HG03469 (cell line): ENCODE measurements around the gene CERS6.

Source experiments
- ATAC-seq: cut with Tn5 transposase; IDR thresholded peaks from one replicate; pipeline ENCODE4 v1.9.1; 2021; ENCODE audit warnings: mild to moderate bottlenecking, moderate library complexity, moderate number of reproducible peaks; ENCODE audit not compliant: unreplicated experiment

CERS6 gene

DNA sequence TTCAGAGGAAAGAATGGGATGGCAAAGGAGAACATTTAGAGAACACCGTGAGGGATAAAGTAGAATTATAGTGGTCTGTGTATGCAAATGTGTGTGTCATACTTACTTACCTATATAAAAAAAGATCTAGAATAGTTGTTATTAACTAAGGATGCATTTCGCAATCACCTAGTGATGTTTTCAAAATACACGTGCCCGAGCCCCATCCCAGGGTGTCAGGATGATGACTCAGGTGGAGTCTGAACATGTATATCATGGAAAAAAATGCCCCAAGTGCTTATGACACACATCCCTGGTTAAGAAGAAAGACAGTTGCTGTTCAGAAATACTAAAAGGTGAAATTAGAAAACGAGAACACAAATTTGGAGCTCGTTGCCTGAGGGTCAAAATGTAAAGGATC, 109.0 kb downstream of the CERS6 start:
- no peak for ATAC-seq

DNA sequence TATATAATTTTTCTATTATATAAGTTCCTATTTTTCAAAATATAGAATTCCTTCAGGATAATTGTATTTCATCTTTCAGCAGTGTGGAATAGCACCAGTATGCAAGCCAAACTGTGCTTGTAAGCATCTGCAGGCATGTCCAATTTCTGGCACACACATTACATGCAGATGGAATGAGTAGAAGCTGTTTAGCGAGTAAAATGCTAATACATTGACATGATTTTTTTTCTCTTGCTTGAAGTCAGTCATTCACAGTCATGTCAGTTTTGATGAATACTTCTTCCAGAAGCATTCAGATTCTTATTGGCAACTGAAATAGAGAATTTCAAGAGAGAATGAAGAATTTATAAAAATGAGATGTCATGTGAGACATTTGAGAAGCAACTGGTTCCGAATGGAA, 109.4 kb downstream of the CERS6 start:
- ATAC-seq = no peak

DNA sequence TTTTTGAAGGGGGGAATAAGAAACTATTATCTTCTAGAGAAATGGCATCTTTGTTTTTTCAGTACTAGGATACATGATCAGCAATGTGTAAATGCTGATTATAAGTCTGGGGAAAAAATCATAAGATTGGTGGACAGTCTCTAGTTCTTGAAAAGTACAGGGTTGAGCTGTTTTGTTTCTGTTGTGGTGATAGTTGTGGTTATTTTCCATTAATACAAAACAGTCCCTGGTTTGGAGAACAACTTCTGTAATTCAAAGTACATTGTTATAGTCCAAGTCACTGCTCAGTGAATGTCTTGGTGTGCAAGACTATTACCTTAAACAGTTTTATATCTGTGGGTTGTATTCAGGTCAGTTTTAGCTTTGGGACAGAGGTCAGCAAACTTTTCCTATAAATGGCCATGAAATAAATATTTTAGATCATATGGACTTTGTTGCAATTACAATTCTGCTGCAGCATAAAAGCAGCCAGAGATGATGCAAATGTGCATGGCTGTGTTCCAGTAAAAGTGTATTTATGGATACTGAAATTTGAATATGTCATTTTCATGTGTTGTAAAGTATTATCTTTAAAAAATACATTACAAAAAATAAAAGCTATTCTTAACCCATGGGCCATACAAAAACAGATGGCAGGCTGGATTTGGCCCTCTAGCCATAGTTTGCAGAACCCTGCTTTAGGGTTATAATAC, 111.0 kb downstream of the CERS6 start:
- no peak for ATAC-seq

DNA sequence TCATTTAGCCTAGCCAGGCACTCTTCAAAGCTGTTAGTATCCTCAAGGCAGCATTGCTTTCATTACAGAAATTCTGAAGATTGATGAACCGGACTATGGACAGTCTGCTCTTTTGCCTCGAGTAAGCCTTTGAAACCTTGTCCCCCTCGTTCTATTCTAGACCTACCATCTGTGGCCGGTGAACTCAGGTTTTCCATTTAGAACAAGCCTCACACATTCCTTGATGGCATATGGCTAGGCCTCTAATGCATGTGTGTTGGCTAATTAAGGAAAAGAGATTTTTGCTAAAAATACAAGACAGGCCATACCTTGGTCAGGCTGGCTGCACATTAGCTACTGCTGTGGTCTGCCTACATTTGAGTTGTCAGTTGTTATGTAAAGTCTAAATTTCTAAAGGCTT, 111.8 kb downstream of the CERS6 start:
- no peak for ATAC-seq

DNA sequence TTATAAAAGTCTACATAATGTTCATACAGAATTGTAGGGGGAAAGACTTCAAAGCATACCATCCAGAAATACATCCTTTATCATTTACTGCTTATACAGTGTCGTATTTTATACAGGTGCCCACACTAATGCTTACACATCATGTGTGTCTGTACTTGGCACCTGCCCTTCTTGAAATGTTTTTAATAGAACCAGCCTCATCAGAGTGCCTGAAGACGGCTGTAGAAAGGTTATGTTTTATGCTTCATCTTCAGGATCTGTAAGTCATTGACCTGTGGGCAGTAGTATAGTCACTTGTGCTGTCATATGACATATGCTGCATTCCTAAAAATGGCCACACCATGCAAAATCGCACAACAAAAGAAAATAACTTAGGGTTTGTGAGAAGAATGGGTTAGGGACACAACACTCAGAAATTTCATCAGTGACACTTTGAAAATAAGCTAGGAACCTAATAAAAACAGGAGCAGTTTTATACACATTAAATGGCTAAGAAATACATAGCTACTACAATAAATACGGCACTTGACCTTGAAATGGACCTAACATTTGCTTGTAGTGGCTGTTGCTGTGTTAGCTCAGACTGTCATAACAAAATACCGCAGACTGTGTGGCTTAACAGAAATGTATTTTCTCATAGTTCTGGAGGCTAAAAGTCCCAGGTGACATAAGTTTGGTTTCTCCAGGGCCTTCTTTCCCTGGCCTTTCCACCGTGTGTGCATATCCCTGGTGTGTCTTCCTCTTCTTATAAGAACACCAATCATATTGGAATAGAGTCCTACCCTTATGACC, 112.6 kb downstream of the CERS6 start:
- ATAC-seq = no peak

DNA sequence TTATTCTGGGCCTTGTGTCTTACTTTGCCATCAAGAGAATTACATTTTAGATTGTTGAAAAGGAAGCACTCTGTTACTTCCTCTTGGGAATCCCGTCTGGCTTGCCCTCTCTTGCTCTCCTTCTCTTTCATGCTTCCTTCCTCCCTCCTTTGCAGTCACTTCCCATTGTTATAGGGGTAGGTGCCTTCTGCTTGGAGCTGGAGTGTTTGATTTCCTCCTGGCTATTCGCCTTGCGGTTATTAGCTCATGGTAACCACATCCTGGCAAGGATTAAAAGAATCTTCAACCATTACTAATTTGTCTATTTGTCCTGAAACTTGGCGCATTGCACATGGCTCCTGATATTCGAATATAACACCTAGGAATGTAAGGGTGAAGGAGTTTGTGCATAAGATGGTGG, 115.0 kb downstream of the CERS6 start:
- no peak for ATAC-seq

DNA sequence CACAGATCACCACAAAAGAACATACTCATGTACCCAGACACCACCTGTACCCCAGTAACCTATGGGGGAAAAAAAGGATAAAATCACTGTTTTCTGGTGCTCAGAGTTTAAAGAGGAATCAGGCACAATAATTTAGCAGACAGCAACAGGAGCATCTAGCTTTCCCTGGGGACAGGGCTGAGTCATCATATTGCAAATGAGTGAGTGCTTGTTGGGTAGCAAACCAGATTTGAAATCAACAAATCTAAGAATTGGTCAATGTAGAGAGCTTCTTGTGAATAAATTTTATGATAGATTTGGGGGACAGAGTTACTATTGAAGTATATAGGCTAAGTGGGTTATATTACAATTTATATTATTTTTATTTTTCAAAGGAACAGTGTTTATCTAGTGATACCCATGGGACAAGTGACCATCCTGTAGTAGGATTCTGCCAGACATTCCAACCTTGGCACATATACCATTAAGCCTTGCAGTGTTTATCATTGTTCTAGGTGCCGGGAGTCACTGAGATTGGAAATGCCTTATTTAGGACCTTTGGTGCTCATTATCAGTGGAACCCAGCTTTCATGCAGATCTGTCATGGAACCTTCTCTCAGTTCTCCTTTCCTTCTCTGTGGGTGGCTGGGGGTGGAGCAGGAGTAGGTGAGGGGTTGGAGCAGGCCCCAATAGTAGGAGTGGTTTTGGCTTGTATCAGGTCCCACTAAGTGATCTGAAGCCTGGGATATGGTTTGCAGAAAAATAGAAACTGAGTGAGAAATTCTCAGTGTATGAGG, 117.2 kb downstream of the CERS6 start:
- no peak for ATAC-seq

DNA sequence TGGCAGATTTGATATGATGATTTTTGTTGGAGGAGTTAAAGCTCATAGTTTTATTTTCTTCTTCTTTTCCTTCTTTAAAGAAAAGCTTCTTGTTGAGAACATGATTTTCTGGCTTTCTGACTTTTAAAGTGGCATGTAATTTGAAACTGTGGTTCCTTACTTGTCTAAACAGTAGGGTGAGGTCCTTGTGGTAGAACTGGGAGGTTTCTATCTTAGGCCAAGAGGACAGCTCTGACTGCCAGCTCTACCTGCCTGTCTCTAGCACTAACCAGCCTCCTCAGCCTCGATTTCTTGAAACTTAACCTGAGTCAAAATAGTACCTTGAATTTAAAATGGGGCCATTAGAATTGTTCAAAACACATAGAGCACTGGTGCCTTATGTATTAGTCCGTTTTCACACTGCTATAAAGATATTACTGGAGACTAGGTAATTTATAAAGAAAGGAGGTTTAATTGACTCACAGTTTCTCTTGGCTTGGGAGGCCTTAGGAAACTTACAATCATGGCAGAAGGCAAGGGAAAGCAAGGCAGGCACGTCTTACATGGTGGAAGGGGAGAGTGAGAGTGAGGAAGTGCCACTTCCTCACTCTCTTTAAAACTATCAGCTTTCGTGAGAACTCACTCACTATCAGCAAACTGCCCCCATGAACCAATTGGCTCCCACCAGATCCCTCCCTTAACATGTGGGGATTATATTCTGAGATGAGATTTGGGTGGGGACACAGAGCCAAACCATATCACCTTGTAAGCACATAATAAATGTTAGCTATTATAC, 119.0 kb downstream of the CERS6 start:
- no peak for ATAC-seq

DNA sequence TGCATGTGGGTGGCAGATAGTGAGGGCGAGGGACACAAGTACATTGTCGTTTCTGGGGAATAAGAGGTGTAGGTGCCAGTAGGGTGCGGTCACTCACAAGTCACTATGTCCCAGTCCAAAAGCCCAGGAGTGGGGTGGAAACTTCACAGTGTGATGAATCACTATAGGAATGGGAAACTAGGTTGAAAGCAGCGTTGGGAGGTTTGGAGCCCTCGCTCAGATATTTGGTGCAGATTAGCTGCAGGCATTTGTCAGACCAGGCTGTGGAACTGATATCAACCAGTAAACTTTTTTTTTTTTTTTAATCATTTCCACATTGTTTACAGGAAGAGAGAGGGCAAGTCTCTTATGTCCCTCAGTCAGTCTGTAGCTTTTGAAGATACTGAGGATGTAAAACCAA, 121.8 kb downstream of the CERS6 start:
- ATAC-seq = no peak

DNA sequence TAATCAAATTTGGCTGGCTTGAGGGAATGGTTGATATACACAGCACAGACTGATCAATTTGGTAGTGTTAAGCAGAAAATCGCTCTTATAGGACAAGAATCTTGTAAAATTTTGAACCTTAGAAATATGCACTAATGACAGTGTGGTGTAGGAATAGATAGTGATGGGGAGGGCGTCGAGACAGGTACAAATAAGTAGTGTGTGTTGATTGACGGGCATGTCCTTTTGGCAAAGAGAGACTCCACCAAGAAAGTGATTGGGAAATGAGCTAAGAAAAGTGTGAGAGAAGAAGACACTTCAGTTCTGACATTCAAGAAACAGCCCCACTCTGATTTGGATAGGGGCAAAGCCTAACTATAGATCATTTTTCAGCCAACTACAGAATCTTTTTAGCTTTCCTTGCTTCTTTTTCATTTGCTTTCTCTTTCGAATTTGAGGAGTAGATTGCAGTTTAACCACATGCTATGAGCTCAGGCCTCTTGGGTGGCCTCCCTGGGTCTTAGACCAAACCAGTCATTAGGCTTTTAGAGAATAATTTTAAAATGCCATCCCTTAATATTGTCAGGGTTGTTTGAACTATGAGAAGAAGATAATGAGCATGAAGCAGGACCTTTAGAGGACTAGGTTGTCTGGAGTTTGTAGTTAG, 127.1 kb downstream of the CERS6 start:
- ATAC-seq = no peak

DNA sequence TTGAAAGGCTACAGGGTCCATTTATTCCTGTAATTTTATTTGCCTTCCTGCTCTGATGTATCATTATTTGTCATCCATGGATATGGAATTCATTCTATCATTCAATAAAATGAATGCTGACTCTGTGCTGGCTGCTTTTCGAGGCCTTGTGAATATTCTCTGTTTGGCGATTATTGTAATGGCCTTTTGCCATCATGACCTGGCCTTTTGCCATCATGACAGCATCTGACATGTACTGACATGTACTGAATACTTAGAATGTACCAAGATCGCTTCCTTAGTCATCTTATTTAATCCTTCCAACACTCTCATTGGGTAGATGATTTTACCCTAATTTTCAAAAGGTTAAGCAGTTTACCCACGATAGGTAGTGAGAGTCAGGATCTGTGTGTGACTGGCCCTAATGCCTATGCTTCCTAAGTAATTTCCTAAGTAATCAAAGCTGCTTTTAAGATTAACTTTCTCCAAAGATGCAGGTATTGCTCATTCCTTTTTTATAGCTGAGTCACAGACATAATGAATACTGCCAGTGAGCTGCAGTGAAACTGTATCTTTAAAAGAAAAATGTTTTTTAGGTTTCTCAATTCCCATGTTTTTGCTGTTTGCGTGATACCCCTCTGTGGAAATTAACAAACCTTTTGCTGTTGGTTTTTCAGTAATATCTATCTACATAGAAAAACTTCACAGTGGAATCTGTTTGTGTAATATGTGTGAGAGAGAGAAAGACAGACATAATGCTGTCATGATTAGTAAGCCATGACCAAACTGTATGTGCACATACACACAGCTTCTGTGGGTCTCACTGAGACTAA, 127.8 kb downstream of the CERS6 start:
- ATAC-seq = no peak

DNA sequence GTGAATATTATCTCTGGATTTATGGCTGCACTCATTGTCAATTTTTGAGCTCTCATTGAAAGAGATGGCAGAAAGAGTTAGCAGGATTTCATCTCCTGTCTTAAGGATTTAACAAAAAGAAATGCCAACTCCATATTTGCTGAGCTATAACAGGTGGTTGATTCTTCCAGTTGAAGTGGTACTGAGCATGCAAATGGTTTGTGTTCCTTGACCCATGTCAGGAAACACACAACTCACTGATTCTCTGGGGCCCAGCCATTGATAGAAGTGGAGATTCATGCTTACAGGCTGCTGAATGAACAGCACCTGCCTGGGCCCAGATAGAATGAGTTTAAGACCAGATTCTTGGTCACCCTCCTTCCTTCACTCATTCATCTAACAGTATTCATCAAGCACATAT, 128.8 kb downstream of the CERS6 start:
- no peak for ATAC-seq

DNA sequence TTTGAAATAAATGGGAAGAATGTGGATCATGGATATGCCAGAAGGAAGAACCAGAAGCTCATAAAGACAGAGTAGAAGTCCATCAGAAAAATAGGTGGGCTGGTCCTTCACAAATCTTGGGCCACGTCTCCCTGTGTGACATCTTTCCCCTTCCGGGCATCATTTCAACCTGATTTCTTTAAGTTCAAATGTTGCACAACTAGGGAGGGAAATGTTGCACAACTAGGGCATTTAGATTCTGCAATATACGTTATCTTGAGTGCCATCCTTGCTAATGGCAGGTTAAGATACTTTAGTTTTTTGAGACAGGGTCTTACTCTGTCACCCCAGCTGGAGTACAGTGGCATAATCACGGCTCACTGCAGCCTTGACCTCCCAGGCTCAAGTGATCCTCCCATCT, 129.6 kb downstream of the CERS6 start:
- ATAC-seq = no peak

DNA sequence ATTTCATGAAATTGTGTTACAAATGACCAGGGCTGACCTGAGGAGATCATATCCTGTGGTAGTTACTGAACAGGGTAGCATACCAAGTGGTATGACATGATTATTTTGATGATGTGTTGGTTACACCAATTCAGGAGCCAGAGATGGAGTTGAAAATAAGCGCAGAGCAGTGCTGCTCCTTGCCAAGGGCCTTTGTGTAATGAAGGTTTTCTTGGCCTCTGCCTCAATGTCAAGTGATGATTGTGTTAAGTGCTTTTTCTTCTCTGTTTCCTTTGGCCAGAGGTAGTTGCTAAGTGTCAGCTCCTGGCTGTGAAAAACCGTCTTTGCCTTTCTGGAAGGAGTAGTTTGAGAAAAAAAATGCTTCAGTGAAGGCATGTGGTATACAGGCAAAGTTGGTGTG, 131.2 kb downstream of the CERS6 start:
- ATAC-seq = no peak

DNA sequence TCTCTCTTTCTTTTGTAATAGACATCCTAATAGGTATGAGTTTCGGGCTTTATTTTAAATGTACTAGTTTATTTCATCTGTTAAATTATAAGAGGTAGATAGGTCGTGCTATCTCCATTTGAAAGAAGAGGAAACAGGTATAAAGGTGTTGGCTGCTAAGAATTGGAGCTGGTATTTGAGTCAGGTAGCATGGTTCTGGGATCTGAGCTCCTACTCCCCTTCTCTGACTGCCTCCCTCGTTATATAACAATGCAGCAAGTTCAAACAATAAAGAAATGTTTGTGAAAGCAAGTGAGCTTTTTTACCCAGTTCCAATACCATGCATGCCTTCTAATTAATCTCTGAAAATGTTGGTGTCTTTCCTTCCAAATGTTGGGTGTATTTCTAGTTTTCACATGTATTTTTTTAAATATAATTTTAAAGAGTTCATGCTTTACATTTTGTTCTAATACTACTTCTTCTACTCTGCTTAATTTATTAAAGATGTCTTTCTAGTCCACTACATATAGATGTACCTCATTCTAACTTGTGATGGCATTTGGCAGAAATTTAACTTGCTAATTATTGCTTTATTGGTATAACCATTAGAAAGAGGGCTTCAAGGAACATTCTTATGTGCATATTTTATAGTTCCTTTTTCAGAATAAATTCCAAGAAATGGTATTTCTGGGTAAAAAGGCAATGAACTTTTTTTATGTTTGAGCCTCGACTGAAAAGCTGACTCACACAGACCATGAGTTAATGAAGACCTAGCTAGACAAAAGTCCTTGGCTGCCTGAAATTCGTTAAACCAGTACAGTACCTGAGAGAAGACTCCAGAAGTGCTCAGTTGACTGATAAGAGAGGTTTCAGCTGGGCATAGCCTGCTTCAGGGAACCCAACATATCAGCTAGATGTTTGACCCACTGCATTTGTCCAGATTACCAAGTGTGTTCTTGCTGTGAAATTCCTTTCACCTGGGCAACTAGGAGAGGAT, 133.5 kb downstream of the CERS6 start:
- no peak for ATAC-seq

DNA sequence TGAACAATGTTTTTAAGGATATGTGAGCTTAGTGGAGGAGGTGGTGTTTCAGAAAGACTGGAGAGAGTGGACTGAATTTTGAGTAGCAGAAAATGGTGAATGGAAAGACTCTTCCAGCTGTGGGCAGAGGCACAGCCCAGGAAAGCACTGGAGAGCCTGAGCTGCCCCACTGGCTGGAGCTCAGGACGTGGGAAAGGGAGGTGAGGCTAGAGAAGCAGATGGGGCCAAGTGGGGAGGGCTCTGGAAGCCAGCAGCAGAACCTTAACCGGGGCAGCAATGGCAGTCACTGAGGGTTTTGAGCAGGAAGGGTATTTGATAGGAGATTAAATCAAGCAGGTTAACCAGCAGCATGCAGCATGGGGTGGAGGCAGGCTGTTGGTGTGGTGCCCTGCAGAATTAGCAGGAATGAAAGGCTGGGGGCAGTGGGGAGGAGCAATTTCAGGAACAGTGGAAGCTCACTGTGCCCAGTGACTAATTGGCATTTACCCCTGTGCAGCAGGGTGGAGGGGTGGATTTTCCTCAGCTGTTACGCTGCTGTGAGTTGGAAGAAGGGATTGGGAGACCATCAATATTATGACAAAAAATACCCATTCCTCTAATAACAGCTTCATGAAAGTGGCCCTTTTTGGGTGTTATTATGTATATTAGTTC, 136.2 kb downstream of the CERS6 start:
- no peak for ATAC-seq

DNA sequence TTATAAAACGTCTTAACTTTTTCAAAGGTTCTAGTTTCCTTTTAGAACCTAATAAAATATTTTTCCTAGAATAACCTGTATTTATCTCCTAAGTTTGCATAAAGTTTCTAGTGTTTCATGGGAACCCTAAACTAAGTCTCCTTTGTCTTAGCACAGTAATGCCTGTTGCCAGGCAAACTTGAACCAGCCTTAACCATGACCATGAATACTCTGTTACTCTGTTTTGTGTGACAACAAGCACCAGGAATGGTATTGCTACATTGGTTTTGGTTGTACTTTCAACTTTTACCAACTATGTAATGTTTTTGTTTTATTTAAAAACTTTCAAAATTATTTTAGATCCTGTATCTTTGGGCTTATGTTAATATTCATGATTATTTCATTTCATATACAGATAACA, 137.6 kb downstream of the CERS6 start:
- ATAC-seq = no peak

DNA sequence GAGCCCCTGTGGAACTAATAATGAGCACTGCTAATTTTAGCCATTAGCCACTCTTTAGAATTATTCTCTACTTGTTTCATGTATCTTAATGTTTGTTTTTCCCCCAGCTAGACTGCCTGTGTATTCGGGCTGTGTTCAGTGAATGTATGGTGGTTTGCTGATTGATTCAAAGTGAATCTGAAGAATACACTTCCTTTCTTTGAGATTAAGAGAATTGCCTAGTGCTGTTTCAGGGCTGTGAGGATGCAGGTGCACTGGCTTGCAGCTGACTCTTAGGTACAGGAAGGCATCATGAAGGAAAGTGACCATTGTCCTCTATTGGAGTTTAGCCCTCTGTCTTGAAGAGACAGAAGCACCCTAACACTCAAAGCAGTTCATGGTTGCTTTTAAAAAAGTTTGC, 138.7 kb downstream of the CERS6 start:
- ATAC-seq = peak; percentile 76
